ENCODE results near the gene FAM221B. TPM values are rescaled to one million over a fixed set of nuclear protein-coding genes. Genes with fewer than 3 reads are reported as not detected.

The FAM221B gene
- total RNA-seq (not detected), polyA plus RNA-seq (not detected)

GRCh38 chr9:35828716-35829083, at the start of gene FAM221B:
Gene FAM221B (minus strand): TSS chr9:35828732. CDS start chr9:35826161, 2,571 bp downstream.
- H3K27ac Mint-ChIP-seq, result peak within 1 kb of the TSS; percentile 74 to 99 (median 98)
- Histone ChIP-seq H3K9me3 (ENCODE audit: control insufficient read depth in 1 of 2, low read length in 2 of 2) (no peaks in the 10 kb centered on the region), H3K27ac (ENCODE audit: low read depth, low read length) (peak within 1 kb of the TSS; percentile 66), H3K4me1 (ENCODE audit: insufficient read depth, low read length) (peaks cover 20% of the 10 kb centered on the region), H3K36me3 (ENCODE audit: insufficient read depth, low read length) (no peaks in the 10 kb centered on the region), H3K4me3 (ENCODE audit: low read length in 2 of 2) (peak within 1 kb of the TSS; percentile 61 to 70), H3K27me3 (ENCODE audit: insufficient read depth, low read length) (no peaks in the 10 kb centered on the region)
- H3K36me3 Mint-ChIP-seq, result no peaks in the 10 kb centered on the region
- peaks cover 23 to 39% (median 35%) of the 10 kb centered on the region in 4 donors for H3K4me1 Mint-ChIP-seq
- intact Hi-C loops (cut with micrococcal nuclease), result loop anchor here (1.0 kb wide), 2 partner anchors 13 to 224 kb away; partner anchors contain the start of gene HINT2
- no peak for DNase-seq
- H3K9me3 Mint-ChIP-seq, result no peaks in the 10 kb centered on the region
- POLR2A ChIA-PET (ENCODE audit: partially characterized antibody), result interaction anchor here (1.0 to 2.2 kb wide), 7 partner anchors 14 to 212 kb away, joined by 3 to 7 read pairs (median 6); partner anchors contain the start of genes CCDC107, CREB3, HINT2 and SPAG8
- CTCF ChIA-PET (ENCODE audit: partially characterized antibody), result interaction anchor here (0.6 to 6.5 kb wide), 6 partner anchors 13 to 165 kb away, joined by 3 to 71 read pairs (median 4); partner anchors contain the start of genes HINT2 and SPAG8
- H3K27me3 Mint-ChIP-seq, result no peaks in the 10 kb centered on the region
- peak within 1 kb of the TSS; percentile 92 to 100 (median 96) for H3K4me3 Mint-ChIP-seq

DNA sequence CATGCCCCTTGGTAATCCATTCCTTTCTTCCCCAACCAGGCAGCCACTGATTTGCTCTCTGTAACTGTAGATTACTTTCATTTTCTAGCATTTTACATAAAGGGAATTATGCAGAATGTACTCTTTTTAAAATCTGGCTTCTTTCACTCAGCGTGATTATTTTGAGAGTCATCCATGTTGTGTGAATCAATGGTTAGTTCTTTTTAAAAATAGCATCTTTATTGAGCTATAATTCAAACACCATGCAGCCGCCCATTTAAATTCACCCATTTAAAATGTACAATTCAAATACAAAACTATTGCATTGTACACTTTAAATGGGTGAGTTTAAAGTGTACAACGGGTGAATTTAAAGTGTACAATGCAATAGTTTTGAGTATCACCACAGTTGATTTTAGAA, 44.0 kb upstream of the FAM221B start:
- POLR2A ChIA-PET (ENCODE audit: partially characterized antibody), result no interaction called here
- CTCF ChIA-PET (ENCODE audit: partially characterized antibody), result interaction anchor here (0.9 to 1.5 kb wide), 2 partner anchors 10 to 43 kb away, joined by 3 to 4 read pairs; partner anchors contain the start of gene TMEM8B
- intact Hi-C loops (cut with micrococcal nuclease), result no loop called here
- H3K4me1 Mint-ChIP-seq, result no peaks in the 10 kb centered on the region
- Histone ChIP-seq H3K4me3 (ENCODE audit: low read length in 2 of 2) (no peak overlapping the region), H3K27me3 (ENCODE audit: insufficient read depth, low read length) (no peaks in the 10 kb centered on the region), H3K36me3 (ENCODE audit: insufficient read depth, low read length) (no peaks in the 10 kb centered on the region), H3K27ac (ENCODE audit: low read depth, low read length) (no peak overlapping the region), H3K9me3 (ENCODE audit: control insufficient read depth in 1 of 2, low read length in 2 of 2) (no peaks in the 10 kb centered on the region), H3K4me1 (ENCODE audit: insufficient read depth, low read length) (no peaks in the 10 kb centered on the region)
- H3K4me3 Mint-ChIP-seq, result no peak overlapping the region
- H3K36me3 Mint-ChIP-seq, result peaks cover 0 to under 1% of the 10 kb centered on the region in 2 donors
- no peak overlapping the region for H3K27ac Mint-ChIP-seq
- DNase-seq, result no peak
- H3K27me3 Mint-ChIP-seq, result peaks cover 0 to 3% of the 10 kb centered on the region in 2 donors
- H3K9me3 Mint-ChIP-seq, result peaks cover 0 to 8% (median 4%) of the 10 kb centered on the region in 8 donors

- CTCF ChIA-PET (ENCODE audit: partially characterized antibody), result interaction anchor here (1.2 kb wide), 1 partner anchor 83 kb away, joined by 4 read pairs; no protein-coding TSS in a partner anchor
- no peaks in the 10 kb centered on the region for H3K36me3 ChIP-seq (ENCODE audit: insufficient read depth, low read length)
- H3K27me3 Mint-ChIP-seq, result no peaks in the 10 kb centered on the region
- H3K27me3 ChIP-seq (ENCODE audit: insufficient read depth, low read length), result no peaks in the 10 kb centered on the region
- H3K4me1 ChIP-seq (ENCODE audit: insufficient read depth, low read length), result no peaks in the 10 kb centered on the region
- H3K27ac ChIP-seq (ENCODE audit: low read depth, low read length), result no peak overlapping the region
- peaks cover 0 to 3% (median under 1%) of the 10 kb centered on the region in 8 donors for H3K9me3 Mint-ChIP-seq
- no peak overlapping the region for H3K27ac Mint-ChIP-seq
- no peaks in the 10 kb centered on the region for H3K4me1 Mint-ChIP-seq
- no peak for DNase-seq
- intact Hi-C loops (cut with micrococcal nuclease), result no loop called here
- H3K9me3 ChIP-seq (ENCODE audit: control insufficient read depth in 1 of 2, low read length in 2 of 2), result no peaks in the 10 kb centered on the region
- POLR2A ChIA-PET (ENCODE audit: partially characterized antibody), result no interaction called here
- no peak overlapping the region for H3K4me3 Mint-ChIP-seq
- no peak overlapping the region for H3K4me3 ChIP-seq (ENCODE audit: low read length in 2 of 2)
- H3K36me3 Mint-ChIP-seq, result no peaks in the 10 kb centered on the region
Observed at GRCh38 chr9:35871545-35871944, 43.0 kb upstream of the FAM221B start.

DNA sequence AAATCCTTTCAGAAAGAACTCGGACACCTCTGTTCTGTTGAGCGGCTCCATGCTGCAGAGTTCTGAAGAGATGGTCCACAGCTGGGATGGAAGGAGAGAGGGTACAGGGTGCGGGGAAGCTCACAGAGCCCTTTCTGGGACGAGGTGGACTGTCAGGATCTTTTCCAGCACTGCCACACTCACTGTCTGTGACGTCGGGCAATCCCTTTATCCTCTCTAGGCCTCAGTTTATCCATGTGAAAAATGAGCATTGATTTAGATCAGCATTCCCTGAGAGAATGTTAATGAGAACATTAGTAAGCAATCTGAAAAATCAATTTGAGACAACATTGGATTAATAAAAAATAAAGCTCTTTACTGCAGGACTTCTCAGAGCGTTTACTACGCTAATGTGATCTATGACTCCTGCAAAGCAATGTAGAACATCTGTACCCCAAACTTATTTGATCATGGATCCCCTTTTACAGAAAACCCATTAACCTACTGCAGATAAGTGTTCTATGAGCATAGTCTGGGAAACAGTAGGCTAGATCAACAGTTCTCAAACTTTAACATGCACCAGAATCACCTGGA, 41.9 kb upstream of the FAM221B start, which contains the start of gene OR13J1:
OR13J1 (minus strand) TSS at position 51 of the 573 bp plus-strand sequence; CDS start at position 51, 0 bp downstream.
- H3K27me3 ChIP-seq (ENCODE audit: insufficient read depth, low read length), result no peaks in the 10 kb centered on the region
- Mint-ChIP-seq H3K4me3 (no peak within 1 kb of the TSS), H3K27me3 (no peaks in the 10 kb centered on the region), H3K36me3 (no peaks in the 10 kb centered on the region), H3K27ac (no peak within 1 kb of the TSS), H3K4me1 (no peaks in the 10 kb centered on the region), H3K9me3 (peaks cover 0 to 1% (median 0%) of the 10 kb centered on the region in 8 donors)
- no peaks in the 10 kb centered on the region for H3K36me3 ChIP-seq (ENCODE audit: insufficient read depth, low read length)
- DNase-seq, result no peak
- ChIA-PET POLR2A (ENCODE audit: partially characterized antibody) (no interaction called here), CTCF (ENCODE audit: partially characterized antibody) (interaction anchor here (1.2 kb wide), 1 partner anchor 82 kb away, joined by 4 read pairs; no protein-coding TSS in a partner anchor)
- H3K4me3 ChIP-seq (ENCODE audit: low read length in 2 of 2), result no peak within 1 kb of the TSS
- H3K4me1 ChIP-seq (ENCODE audit: insufficient read depth, low read length), result no peaks in the 10 kb centered on the region
- no peak within 1 kb of the TSS for H3K27ac ChIP-seq (ENCODE audit: low read depth, low read length)
- intact Hi-C loops (cut with micrococcal nuclease), result no loop called here
- no peaks in the 10 kb centered on the region for H3K9me3 ChIP-seq (ENCODE audit: control insufficient read depth in 1 of 2, low read length in 2 of 2)

GRCh38 chr9:35869621-35870216, 41.2 kb upstream of the FAM221B start:
- no peaks in the 10 kb centered on the region for H3K27me3 ChIP-seq (ENCODE audit: insufficient read depth, low read length)
- ChIA-PET POLR2A (ENCODE audit: partially characterized antibody) (no interaction called here), CTCF (ENCODE audit: partially characterized antibody) (no interaction called here)
- H3K9me3 ChIP-seq (ENCODE audit: control insufficient read depth in 1 of 2, low read length in 2 of 2), result no peaks in the 10 kb centered on the region
- Mint-ChIP-seq H3K27me3 (no peaks in the 10 kb centered on the region), H3K4me1 (no peaks in the 10 kb centered on the region), H3K4me3 (no peak overlapping the region), H3K9me3 (peaks cover 0 to 1% (median 0%) of the 10 kb centered on the region in 8 donors), H3K27ac (no peak overlapping the region), H3K36me3 (no peaks in the 10 kb centered on the region)
- no peak overlapping the region for H3K27ac ChIP-seq (ENCODE audit: low read depth, low read length)
- intact Hi-C loops (cut with micrococcal nuclease), result no loop called here
- no peaks in the 10 kb centered on the region for H3K36me3 ChIP-seq (ENCODE audit: insufficient read depth, low read length)
- no peak overlapping the region for H3K4me3 ChIP-seq (ENCODE audit: low read length in 2 of 2)
- no peaks in the 10 kb centered on the region for H3K4me1 ChIP-seq (ENCODE audit: insufficient read depth, low read length)
- no peak for DNase-seq

DNA sequence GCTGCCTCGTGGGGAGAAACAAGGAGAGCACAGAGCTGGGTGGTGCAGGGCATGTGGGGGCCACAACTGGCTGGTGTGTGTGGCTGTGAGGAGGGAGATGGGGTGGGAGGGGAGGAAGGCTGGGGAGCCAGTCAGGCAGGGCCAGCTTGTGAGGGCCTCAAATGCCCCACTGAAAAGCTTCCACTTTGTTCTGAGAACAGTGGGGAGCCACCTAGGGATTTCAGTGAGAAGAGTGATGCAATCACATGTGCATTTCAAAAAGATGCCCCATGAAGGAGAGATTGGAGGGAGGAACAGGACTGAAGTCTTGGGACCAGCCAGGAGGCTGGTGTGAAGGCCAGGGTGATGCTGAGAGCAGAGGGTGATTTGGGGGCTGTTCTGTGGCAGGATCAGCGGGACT, 40.4 kb upstream of the FAM221B start:
- CTCF ChIA-PET (ENCODE audit: partially characterized antibody), result no interaction called here

GRCh38 chr9:35867538-35867937, 39.0 kb upstream of the FAM221B start:
- peaks cover 0 to 1% (median 0%) of the 10 kb centered on the region in 8 donors for H3K9me3 Mint-ChIP-seq
- CTCF ChIA-PET (ENCODE audit: partially characterized antibody), result no interaction called here
- H3K4me1 Mint-ChIP-seq, result no peaks in the 10 kb centered on the region
- Histone ChIP-seq H3K4me1 (ENCODE audit: insufficient read depth, low read length) (no peaks in the 10 kb centered on the region), H3K9me3 (ENCODE audit: control insufficient read depth in 1 of 2, low read length in 2 of 2) (no peaks in the 10 kb centered on the region), H3K4me3 (ENCODE audit: low read length in 2 of 2) (no peak overlapping the region), H3K27ac (ENCODE audit: low read depth, low read length) (no peak overlapping the region), H3K36me3 (ENCODE audit: insufficient read depth, low read length) (no peaks in the 10 kb centered on the region), H3K27me3 (ENCODE audit: insufficient read depth, low read length) (peaks cover 5% of the 10 kb centered on the region)
- no peak overlapping the region for H3K4me3 Mint-ChIP-seq
- POLR2A ChIA-PET (ENCODE audit: partially characterized antibody), result no interaction called here
- no peak overlapping the region for H3K27ac Mint-ChIP-seq
- no peaks in the 10 kb centered on the region for H3K36me3 Mint-ChIP-seq
- peaks cover 4 to 5% of the 10 kb centered on the region in 2 donors for H3K27me3 Mint-ChIP-seq
- no peak for DNase-seq
- intact Hi-C loops (cut with micrococcal nuclease), result no loop called here

More for the DNA sequence above, 40.4 kb upstream of the FAM221B start:
- POLR2A ChIA-PET (ENCODE audit: partially characterized antibody), result no interaction called here
- Histone ChIP-seq H3K36me3 (ENCODE audit: insufficient read depth, low read length) (no peaks in the 10 kb centered on the region), H3K4me3 (ENCODE audit: low read length in 2 of 2) (no peak overlapping the region), H3K9me3 (ENCODE audit: control insufficient read depth in 1 of 2, low read length in 2 of 2) (no peaks in the 10 kb centered on the region), H3K27me3 (ENCODE audit: insufficient read depth, low read length) (peaks cover 5% of the 10 kb centered on the region), H3K4me1 (ENCODE audit: insufficient read depth, low read length) (no peaks in the 10 kb centered on the region), H3K27ac (ENCODE audit: low read depth, low read length) (no peak overlapping the region)
- H3K4me1 Mint-ChIP-seq, result no peaks in the 10 kb centered on the region
- no peak overlapping the region for H3K27ac Mint-ChIP-seq
- H3K9me3 Mint-ChIP-seq, result peaks cover 0 to 1% (median 0%) of the 10 kb centered on the region in 8 donors
- no peak for DNase-seq
- intact Hi-C loops (cut with micrococcal nuclease), result no loop called here
- H3K36me3 Mint-ChIP-seq, result no peaks in the 10 kb centered on the region
- H3K4me3 Mint-ChIP-seq, result peak overlapping the region in 1 of 8 donors; percentile 26
- H3K27me3 Mint-ChIP-seq, result peaks cover 2 to 3% of the 10 kb centered on the region in 2 donors

Measured in CD4-positive, alpha-beta memory T cell (primary cell).